ENCODE measurements around the gene HTR6.
"Not testable (repeated sequence)": the region's sequence is repeated elsewhere in the genome, so short reads cannot be mapped to it uniquely, and the experiment has no call there.

HTR6 gene

DNA sequence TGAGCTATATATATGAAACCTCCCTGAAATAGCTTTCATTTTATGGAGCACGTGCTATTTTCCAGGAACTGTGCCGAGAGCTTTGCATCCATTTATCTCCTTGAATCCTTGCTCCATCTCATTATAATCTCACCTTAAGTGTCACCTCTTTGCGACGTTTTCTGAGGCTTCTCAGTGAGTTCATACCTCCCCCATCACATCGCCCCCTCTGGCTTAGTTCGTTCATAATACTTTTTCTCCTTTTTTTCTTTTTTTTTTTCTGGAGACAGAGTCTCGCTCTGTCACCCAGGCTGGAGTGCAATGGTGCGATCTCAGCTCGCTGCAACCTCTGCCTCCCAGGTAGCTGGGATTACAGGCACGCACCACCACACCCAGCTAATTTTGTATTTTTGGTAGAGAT is 25.4 kb upstream of the HTR6 start:
- not testable (repeated sequence) for DNase-seq (ENCODE audit: low spot score)

GRCh38 chr1:19639999-19640362 is 24.7 kb upstream of the HTR6 start:
- DNase-seq (ENCODE audit: low spot score): no peak

DNA sequence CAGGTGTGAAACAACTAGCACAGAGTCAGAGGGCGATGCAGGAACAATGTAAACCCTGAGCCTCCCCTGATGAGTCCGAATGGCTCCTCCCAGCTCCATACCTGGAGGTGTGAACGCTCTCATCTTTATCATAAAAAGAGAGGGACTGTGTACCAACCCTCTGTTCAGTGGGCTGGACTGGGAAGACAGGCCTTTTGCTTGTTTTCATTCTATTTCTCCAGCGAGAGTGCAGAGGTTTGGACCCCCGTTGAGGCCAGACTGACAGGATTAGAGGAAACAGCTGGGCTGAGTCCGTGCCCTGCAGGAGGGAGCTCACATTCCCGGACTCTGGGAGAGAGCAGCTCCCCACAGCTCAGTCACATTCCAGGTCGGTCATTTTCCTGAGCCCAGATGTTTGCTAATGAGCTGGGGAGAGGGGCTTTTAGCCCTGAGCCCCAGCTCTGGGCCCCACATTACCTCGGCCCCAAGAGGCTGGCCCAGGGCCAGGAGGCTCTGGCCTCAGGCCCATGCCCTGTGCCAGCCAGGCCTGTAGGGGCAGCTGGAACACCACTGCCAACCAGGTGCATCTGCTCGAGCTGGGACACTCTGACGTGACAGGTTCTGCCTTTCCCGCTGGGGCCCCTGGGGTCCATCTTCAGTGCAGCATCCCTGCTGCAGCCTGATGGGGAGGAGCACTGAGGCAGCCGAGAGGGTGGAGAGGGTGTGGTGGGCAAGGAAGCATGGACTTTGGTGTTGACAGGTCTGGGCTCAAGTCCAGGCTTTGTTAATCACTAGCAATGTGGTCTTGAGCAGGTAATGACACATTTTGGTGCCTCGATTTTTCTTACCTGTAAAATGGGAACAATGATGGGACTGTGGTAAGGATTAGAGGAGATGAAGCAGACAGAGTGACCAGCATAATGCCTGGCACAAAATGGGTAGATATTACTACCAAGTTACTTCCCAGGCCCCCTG is 24.0 kb upstream of the HTR6 start:
- no peak for DNase-seq (ENCODE audit: low spot score)

DNA sequence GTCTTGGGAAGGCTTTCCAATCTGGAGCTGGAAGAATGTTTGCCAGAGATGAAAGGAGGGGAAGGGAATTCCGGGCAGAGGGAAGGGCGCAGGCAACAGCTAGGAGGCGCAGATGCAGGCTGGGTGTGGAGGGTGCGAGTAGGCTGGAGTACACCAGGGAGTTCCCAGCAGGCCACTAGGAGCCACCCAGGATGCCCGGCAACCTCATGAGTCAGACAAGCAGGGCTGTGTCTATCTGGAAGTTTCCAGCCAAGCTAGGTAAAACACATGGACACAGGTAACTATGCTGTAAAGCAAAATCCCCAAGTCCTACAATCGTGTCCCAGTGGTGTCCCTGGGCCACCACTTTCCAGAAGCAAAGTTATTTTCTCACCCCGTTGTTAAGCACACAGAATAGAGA is 21.6 kb upstream of the HTR6 start:
- peak; percentile 77 for DNase-seq (ENCODE audit: low spot score)

DNA sequence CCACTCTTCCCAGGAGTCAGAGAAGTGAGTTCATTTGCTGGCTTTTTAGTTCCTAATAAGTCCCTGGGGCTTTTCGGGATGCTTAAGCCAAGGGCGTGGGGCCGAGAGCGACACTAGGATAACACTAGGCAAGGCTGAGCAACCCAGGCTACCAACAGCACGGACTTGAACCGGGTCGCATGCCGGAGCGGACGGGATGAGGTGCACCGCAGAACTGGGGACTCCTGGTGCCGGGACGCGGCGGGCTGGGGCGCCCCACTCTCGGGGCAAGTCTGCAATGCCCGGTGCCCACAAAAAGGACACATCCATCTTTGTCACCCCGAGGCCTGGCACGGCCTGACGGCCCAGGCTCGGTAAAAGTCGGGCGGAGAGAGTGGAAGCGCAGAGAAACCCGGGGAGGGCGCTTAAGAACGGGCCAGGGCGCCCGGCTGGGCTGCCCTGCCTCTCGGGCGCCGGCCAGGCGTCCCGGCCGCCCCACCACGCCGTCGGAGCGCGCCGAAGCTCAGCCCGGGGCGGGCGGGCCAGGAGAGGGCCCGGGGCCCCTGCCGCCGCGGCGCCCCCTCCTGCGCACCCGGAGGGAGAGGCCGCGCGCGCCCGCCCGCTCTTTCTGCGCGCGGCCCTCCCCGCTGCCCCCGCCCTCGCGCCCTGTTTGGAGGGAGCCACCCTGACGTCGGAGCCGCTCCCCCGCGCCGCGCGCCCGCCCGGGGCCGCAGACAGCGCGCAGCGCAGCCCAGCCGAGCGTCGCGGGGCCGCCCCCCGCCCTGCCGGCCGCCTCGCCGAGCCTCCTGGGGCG is 20.9 kb upstream of the HTR6 start, which contains the start of gene NBL1:
Gene NBL1 (plus strand): TSS at position 710 of the 793 bp plus-strand sequence. CDS start 10,720 bp downstream, outside the sequence.
- DNase-seq (ENCODE audit: low spot score): peak; percentile 74

GRCh38 chr1:19644395-19644680 is 20.3 kb upstream of the HTR6 start:
- DNase-seq (ENCODE audit: low spot score): no peak

DNA sequence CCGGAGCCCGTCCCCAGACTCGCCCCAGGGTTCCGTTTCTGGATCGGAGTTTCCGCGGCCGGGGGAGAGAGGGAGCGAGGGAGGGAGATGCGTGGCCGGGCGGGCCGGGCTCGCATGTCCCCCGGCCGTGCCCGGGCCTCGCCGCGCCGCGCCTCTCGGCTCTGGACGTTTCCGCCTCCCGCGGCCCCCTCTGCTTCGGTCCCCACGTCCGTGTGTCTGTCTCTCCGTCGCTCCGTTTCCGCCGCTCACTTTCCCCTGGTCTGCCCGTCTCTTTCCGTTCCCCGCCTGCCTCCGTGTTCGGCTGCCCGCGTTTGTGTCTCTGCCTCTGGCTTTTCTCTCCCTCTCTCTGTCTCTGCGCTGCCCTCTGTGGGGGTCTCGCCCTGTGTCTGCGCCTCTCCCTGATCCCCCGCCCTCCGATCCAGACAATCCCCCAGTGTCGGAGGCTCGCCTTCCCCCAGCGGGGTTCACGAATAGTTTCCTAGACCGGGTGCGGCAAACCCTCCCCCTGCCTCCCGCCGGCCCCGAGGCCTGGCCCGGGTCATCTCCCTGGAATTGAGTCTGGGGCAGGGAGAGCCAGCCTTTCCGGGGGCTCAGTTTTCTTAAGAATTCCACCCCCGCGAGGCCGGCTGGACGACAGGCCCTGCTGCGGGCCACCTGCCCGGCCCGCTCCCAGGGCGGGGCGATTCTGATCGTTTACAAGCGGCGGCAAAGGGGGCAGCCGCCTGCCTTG is 19.8 kb upstream of the HTR6 start:
- peak; percentile 59 for DNase-seq (ENCODE audit: low spot score)

DNA sequence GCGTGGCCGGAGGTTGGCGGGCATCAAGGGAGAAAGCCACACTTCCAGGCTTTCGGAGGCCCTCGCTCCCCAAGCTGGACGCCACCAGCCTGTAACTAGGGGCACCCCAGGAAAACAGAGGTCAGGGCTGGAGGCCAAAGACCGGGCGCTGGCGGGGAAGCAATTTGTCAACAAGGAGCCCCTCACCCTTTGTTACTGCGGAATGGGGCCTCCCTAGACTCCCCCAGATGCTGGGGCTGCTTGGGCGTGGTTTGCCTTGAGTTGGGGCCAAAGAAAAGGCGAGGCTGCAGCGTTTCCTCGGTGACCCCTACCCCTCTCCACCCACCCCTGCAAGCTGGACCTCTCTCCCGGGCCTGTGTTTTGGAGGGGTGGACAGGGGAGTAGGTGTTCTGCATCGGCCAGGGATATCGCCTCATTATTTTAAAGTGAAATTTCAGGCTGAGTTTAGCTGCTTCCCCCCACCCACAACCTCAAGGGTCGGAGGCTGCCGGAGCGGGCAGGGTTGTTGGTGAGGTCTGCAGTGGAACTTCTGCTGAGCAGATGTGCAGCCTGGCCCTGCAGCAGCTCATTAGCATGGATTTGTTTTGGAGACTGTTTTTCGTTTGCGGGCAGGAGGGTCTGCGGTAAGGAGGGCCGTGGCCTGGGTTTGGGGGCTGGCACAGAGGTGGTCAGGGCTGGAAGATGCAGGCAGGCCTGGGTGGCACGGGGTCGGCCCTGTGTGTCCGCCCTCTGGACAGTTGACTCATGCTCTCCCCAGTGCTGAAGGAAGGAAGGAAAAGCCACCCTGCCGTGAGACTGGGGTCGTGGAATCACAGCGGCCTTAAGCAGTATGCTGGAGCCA is 19.0 kb upstream of the HTR6 start:
- no peak for DNase-seq (ENCODE audit: low spot score)

DNA sequence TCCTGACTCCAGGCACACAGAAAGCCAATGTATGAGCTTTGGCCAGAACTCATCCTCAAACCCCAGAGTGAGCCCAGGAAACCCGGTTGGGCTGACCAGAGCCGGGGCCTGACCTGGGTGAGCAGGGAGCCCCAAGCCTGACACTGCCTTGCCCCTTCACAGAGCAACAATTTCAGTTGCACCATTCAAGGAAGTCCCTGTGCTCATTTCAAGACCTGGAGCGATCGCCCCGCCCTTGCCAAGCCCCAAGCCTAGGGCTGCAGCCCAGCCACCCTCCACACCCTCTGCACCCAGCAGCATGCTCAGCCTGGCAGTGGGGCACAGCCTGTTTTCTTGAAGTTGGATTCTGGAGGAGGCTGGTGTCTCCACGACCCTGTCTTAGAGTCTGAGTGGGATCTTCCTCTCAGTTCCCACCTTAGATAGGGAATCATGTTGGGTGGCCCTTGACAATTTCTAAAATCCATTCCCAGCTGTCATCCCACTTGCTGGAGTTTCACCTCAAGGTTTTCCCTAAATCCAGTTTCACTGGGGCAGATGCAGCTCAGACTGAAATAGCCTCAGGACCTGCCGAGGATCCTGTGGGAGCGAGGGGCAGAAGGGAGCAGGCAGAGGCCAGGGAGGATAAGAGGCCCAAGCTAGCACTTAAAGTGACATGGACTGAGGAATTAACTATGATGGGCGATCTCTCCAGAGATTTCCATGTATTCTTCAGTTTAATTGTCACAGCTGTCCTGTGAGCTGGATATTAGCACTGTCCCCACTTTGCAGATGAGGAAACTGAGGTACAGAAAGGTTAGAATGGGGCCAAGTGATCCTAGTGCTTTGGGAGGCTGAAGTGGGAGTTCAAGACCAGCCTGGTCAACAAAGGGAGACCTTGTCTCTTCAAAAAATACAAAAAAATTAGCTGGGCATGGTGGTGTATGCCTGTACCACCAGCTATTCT is 18.0 kb upstream of the HTR6 start:
- no peak for DNase-seq (ENCODE audit: low spot score)

DNA sequence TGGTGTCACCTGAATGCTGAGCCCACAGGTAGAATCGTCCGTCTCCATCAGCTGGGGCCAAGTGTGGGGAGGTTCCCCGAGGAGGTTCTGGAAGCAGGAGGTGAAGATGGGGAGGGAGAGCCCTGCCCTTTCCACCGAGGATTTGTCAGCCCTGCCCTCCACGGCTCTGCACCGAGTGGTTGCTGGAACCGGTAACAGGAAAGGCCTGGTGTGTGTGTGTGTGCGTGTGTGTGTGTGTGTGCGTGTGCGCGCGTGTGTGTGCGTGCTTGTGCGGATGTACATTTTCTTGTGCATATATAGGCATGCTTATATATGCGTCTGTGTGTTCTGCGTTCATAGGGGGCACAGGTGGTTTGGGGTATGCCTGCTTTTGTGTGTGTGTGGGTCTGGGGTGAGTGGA is 17.0 kb upstream of the HTR6 start:
- no peak for DNase-seq (ENCODE audit: low spot score)

GRCh38 chr1:19648239-19648638 is 16.4 kb upstream of the HTR6 start:
- DNase-seq (ENCODE audit: low spot score): no peak

DNA sequence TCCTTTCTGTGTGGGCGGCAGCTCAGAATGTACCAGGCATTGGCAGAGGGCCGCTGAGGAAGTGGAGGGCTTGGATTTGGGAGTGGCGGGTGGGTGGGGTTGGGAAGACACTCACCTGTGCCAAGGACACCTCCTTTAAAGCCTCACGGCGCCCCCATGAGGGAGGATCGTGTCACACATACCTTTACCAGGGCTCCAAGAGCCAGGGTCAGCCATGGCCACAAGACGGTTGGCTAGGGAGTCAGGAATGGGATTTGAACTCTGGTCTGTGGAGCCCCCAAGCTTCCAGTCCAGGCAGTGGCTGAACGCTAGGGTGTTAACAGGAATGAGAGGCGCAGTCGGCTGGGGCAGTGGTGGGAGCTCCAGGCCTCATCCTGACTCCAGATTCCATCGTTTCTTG is 16.0 kb upstream of the HTR6 start:
- no peak for DNase-seq (ENCODE audit: low spot score)

- DNase-seq (ENCODE audit: low spot score): no peak
Observed at GRCh38 chr1:19650416-19651140, 14.1 kb upstream of the HTR6 start.

DNA sequence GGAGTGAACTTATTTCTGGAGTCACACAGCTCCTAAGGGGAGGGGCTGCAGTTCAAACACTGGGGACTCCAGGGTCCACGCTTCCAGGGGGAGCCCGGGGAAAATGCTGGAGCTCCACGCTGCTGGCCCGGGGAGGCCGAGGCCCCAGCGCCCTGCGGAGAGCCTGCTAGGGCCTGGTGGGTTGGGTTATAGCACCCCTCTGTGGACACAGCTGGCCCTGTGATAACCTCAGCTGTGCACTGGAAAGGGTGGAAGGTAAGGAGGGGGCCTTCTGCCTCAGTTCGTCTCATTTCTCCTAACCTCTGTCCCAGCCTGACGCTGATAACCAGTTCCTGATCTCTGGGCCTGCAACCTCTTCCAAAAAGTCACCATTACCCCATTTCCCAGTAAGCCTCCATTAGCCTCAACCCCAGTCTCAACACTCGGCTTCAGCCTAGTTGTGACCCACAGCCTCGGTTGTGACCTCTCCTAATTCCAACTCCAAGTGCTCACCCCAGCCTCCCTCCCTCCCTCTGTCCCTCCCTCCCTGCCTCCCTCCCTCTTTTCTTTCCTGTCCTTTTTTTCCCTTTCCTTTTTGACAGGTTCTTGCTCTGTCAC is 13.4 kb upstream of the HTR6 start:
- DNase-seq (ENCODE audit: low spot score): no peak

DNA sequence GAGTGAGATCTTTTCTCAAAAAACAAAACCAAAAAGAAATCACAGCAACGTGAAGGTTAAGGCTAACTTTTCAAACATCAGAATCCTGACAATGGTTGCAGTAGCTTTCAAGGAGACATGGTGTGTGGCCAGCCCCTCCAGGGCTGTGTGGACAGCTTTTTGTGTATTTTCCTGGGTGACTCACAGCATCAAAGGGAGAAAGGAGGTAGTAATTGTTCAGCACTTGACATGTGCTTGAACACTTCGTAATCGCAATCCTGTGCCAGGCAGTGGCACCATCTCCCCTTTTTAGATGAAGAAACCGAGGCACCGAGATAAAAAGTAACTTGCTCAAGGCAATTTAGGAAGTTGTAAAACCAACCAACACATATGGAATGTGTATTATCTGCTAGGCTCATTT is 10.3 kb upstream of the HTR6 start:
- no peak for DNase-seq (ENCODE audit: low spot score)

- no peak for DNase-seq (ENCODE audit: low spot score)
Observed at GRCh38 chr1:19654886-19655717, 9.6 kb upstream of the HTR6 start.

GRCh38 chr1:19655718-19656080 is 9.0 kb upstream of the HTR6 start:
- DNase-seq (ENCODE audit: low spot score): no peak

- DNase-seq (ENCODE audit: low spot score): no peak
Observed at GRCh38 chr1:19656134-19656779, 8.4 kb upstream of the HTR6 start.
